ENCODE data around the gene TDRD7.

Gene TDRD7

GRCh38 chr9:97527626-97528528 lies 116.0 kb downstream of the TDRD7 start:
- no peak overlapping the region for H3K9ac ChIP-seq
- no peaks in the 10 kb centered on the region for H3K9me3 ChIP-seq (ENCODE audit: control insufficient read depth, low read length)
- peak overlapping the region; percentile 4 for H3K27ac ChIP-seq
- peak overlapping the region; percentile 46 for H2AFZ ChIP-seq
- TF ChIP-seq CTCF (IDR thresholded peaks at IDR 0.05) = no peak
- no peak overlapping the region for H3K4me3 ChIP-seq (ENCODE audit: low read depth, low read length)
- no peaks in the 10 kb centered on the region for H3K36me3 ChIP-seq (ENCODE audit: control insufficient read depth, insufficient read depth, low read length)
- no peak overlapping the region for H3K4me2 ChIP-seq (ENCODE audit: low read length)
- H3K79me2 ChIP-seq = no peaks in the 10 kb centered on the region
- H3K4me1 ChIP-seq = peaks cover 4% of the 10 kb centered on the region
- no peaks in the 10 kb centered on the region for H3K27me3 ChIP-seq (ENCODE audit: control insufficient read depth, insufficient read depth, low read length)

GRCh38 chr9:97528529-97529230 lies 116.8 kb downstream of the TDRD7 start:
- H3K27me3 ChIP-seq (ENCODE audit: control insufficient read depth, insufficient read depth, low read length) = no peaks in the 10 kb centered on the region
- H3K9me3 ChIP-seq (ENCODE audit: control insufficient read depth, low read length) = no peaks in the 10 kb centered on the region
- no peak overlapping the region for H3K9ac ChIP-seq
- H3K79me2 ChIP-seq = no peaks in the 10 kb centered on the region
- peaks cover 4% of the 10 kb centered on the region for H3K4me1 ChIP-seq
- no peak for TF ChIP-seq CTCF (IDR thresholded peaks at IDR 0.05)
- H3K4me3 ChIP-seq (ENCODE audit: low read depth, low read length) = no peak overlapping the region
- H3K27ac ChIP-seq = peak overlapping the region; percentile 4
- no peak overlapping the region for H3K4me2 ChIP-seq (ENCODE audit: low read length)
- peak overlapping the region; percentile 46 for H2AFZ ChIP-seq
- no peaks in the 10 kb centered on the region for H3K36me3 ChIP-seq (ENCODE audit: control insufficient read depth, insufficient read depth, low read length)

GRCh38 chr9:97529363-97530076 lies 117.6 kb downstream of the TDRD7 start:
- H3K27ac ChIP-seq = no peak overlapping the region

GRCh38 chr9:97531888-97532376 lies 120.0 kb downstream of the TDRD7 start:
- no peak overlapping the region for H3K27ac ChIP-seq
- TF ChIP-seq CTCF (IDR thresholded peaks at IDR 0.05) = no peak

More at GRCh38 chr9:97529363-97530076, 117.6 kb downstream of the TDRD7 start:
- TF ChIP-seq CTCF (IDR thresholded peaks at IDR 0.05) = no peak
- H3K27me3 ChIP-seq (ENCODE audit: control insufficient read depth, insufficient read depth, low read length) = no peaks in the 10 kb centered on the region
- no peaks in the 10 kb centered on the region for H3K36me3 ChIP-seq (ENCODE audit: control insufficient read depth, insufficient read depth, low read length)
- no peaks in the 10 kb centered on the region for H3K9me3 ChIP-seq (ENCODE audit: control insufficient read depth, low read length)
- H3K4me3 ChIP-seq (ENCODE audit: low read depth, low read length) = no peak overlapping the region
- H3K4me1 ChIP-seq = peaks cover 4% of the 10 kb centered on the region
- H3K79me2 ChIP-seq = no peaks in the 10 kb centered on the region
- H2AFZ ChIP-seq = no peak overlapping the region
- no peak overlapping the region for H3K9ac ChIP-seq
- no peak overlapping the region for H3K4me2 ChIP-seq (ENCODE audit: low read length)

More at GRCh38 chr9:97531888-97532376, 120.0 kb downstream of the TDRD7 start:
- no peak overlapping the region for H3K9ac ChIP-seq
- H3K4me2 ChIP-seq (ENCODE audit: low read length) = no peak overlapping the region
- no peak overlapping the region for H3K4me3 ChIP-seq (ENCODE audit: low read depth, low read length)
- no peaks in the 10 kb centered on the region for H3K27me3 ChIP-seq (ENCODE audit: control insufficient read depth, insufficient read depth, low read length)
- H3K36me3 ChIP-seq (ENCODE audit: control insufficient read depth, insufficient read depth, low read length) = no peaks in the 10 kb centered on the region
- H3K9me3 ChIP-seq (ENCODE audit: control insufficient read depth, low read length) = no peaks in the 10 kb centered on the region
- no peak overlapping the region for H2AFZ ChIP-seq
- H3K79me2 ChIP-seq = no peaks in the 10 kb centered on the region
- H3K4me1 ChIP-seq = peaks cover 4% of the 10 kb centered on the region

Measured in parathyroid adenoma (tissue), 2 donors.